H1 (cell line): ENCODE measurements around the gene TNIP1. TPM values are rescaled to one million over a fixed set of nuclear protein-coding genes. Genes with fewer than 3 reads are reported as not detected.

Experiments
- CTCF ChIA-PET: fragments of 300-600 bp; sonication (Branson Sonifier 250); formaldehyde crosslinking; loops from one replicate; lab custom pipeline; 2021; ENCODE audit not compliant: partially characterized antibody; lab: Charles Lee
- POLR2A ChIA-PET: fragments of 300-600 bp; sonication (Branson Sonifier 250); formaldehyde crosslinking; loops from one replicate; lab custom pipeline; 2021; ENCODE audit warnings: inconsistent platforms; ENCODE audit not compliant: partially characterized antibody; lab: Charles Lee
- DNase-seq, 2 experiments: peaks; one replicate each; pipeline versions ENCODE4 v3.0.0 to v3.0.0-alpha.2; 2010 to 2022; ENCODE audit warnings: low spot score in 2 of 2, low read depth in 1 of 2, mixed read lengths in 1 of 2
- FAIRE-seq: peaks from 2 replicates; lab custom pipeline; 2011; peaks lifted over from hg19 to GRCh38; lab: Jason Lieb, UNC
- H2AFZ ChIP-seq: 2 replicates; pipeline ENCODE4 v1.8.1; 2012; ENCODE audit warnings: low read length, inconsistent platforms
- H2AK5ac ChIP-seq: 2 replicates; pipeline ENCODE4 v1.6.1; 2013; ENCODE audit warnings: low read depth, low read length
- H2BK120ac ChIP-seq: replicated peaks from 2 replicates; pipeline ENCODE3; 2013; ENCODE audit warnings: low read depth, low read length, inconsistent platforms
- H2BK12ac ChIP-seq: 2 replicates; pipeline ENCODE4 v1.6.1; 2013; ENCODE audit warnings: low read depth, low read length
- H2BK15ac ChIP-seq: 2 replicates; pipeline ENCODE4 v1.6.1; 2013; ENCODE audit warnings: low read length
- H2BK20ac ChIP-seq: 2 replicates; pipeline ENCODE4 v1.6.1; 2013; ENCODE audit warnings: low read length
- H2BK5ac ChIP-seq: 2 replicates; pipeline ENCODE4 v1.6.1; 2013; ENCODE audit warnings: low read depth, low read length
- H3K14ac ChIP-seq: 2 replicates; pipeline ENCODE4 v1.6.1; 2013; ENCODE audit warnings: inconsistent platforms; ENCODE audit not compliant: insufficient read length
- H3K18ac ChIP-seq: 2 replicates; pipeline ENCODE4 v1.6.1; 2013; ENCODE audit warnings: low read length; ENCODE audit errors: extremely low read depth
- H3K23ac ChIP-seq: 2 replicates; pipeline ENCODE4 v1.6.1; 2013; ENCODE audit warnings: inconsistent platforms; ENCODE audit not compliant: insufficient read length
- H3K23me2 ChIP-seq: 2 replicates; pipeline ENCODE4 v1.6.1; 2013; ENCODE audit warnings: low read depth, low read length
- H3K27ac ChIP-seq: 2 replicates; pipeline ENCODE4 v1.6.1; 2011; ENCODE audit warnings: low read depth, low read length, inconsistent platforms
- H3K27me3 ChIP-seq, 4 experiments: replicated peaks in 1 of 4; 1 replicate in 1 of 4; 2 replicates in 3 of 4; pipeline versions ENCODE4 v1.6.1 to v1.8.1; 2011 to 2013; ENCODE audit warnings: low read length in 3 of 4, mild to moderate bottlenecking in 3 of 4, inconsistent platforms in 2 of 4, mixed read lengths in 2 of 4, moderate library complexity in 1 of 4; ENCODE audit not compliant: control insufficient read depth in 3 of 4, insufficient read depth in 3 of 4; ENCODE audit errors: extremely low read depth in 1 of 4
- H3K36me3 ChIP-seq, 4 experiments: 2 replicates each; pipeline versions ENCODE4 v1.6.1 to v1.8.1; 2011 to 2013; ENCODE audit warnings: mild to moderate bottlenecking in 4 of 4, low read length in 3 of 4, moderate library complexity in 2 of 4, control low read depth in 1 of 4, inconsistent platforms in 1 of 4; ENCODE audit not compliant: insufficient read depth in 4 of 4, control insufficient read depth in 2 of 4
- H3K4ac ChIP-seq: replicated peaks from 2 replicates; pipeline ENCODE3; 2013; ENCODE audit warnings: low read length, low read depth, mixed read lengths, inconsistent platforms; ENCODE audit not compliant: insufficient read length
- H3K4me1 ChIP-seq, 4 experiments: replicated peaks in 1 of 4; 1 replicate in 1 of 4; 2 replicates in 3 of 4; pipeline versions ENCODE4 v1.6.1 to v1.8.1; 2011 to 2013; ENCODE audit warnings: low read length in 3 of 4, inconsistent platforms in 2 of 4, mixed read lengths in 1 of 4; ENCODE audit not compliant: insufficient read depth in 4 of 4, control insufficient read depth in 3 of 4
- H3K4me2 ChIP-seq, 2 experiments: 2 replicates each; pipeline versions ENCODE4 v1.6.1 to v1.8.1; 2011 to 2013; ENCODE audit warnings: low read depth in 2 of 2, low read length in 2 of 2, control low read depth in 1 of 2, inconsistent platforms in 1 of 2, mild to moderate bottlenecking in 1 of 2; ENCODE audit not compliant: insufficient read depth in 1 of 2
- H3K4me3 ChIP-seq, 4 experiments: fragments of 200-600, 300-600 bp in 1 of 4; sonication (generic), shearing (Covaris generic), sonication (Bioruptor Twin) in 1 of 4; 2 replicates each; pipeline versions ENCODE4 v1.5.1 to v1.8.1; 2011 to 2016; ENCODE audit warnings: low read length in 4 of 4, low read depth in 3 of 4, control low read depth in 2 of 4, inconsistent platforms in 2 of 4, mild to moderate bottlenecking in 2 of 4, mixed read lengths in 1 of 4, moderate library complexity in 1 of 4; ENCODE audit not compliant: insufficient read depth in 2 of 4; ENCODE audit errors: extremely low read depth in 1 of 4
- H3K56ac ChIP-seq: replicated peaks from 2 replicates; pipeline ENCODE3; 2013; ENCODE audit warnings: low read depth, mild to moderate bottlenecking, mixed read lengths, low read length, inconsistent platforms; ENCODE audit not compliant: insufficient read length
- H3K79me1 ChIP-seq: 2 replicates; pipeline ENCODE4 v1.6.1; 2013; ENCODE audit warnings: low read depth, low read length, control low read depth
- H3K79me2 ChIP-seq, 2 experiments: 2 replicates each; pipeline versions ENCODE4 v1.6.1 to v1.8.1; 2012 to 2013; ENCODE audit warnings: low read length in 2 of 2, mild to moderate bottlenecking in 2 of 2, inconsistent platforms in 1 of 2; ENCODE audit not compliant: insufficient read depth in 2 of 2, control insufficient read depth in 1 of 2
- H3K9ac ChIP-seq, 4 experiments: replicated peaks in 1 of 4; 1 replicate in 1 of 4; 2 replicates in 3 of 4; pipeline versions ENCODE4 v1.6.1 to v1.8.1; 2011 to 2013; ENCODE audit warnings: low read depth in 3 of 4, low read length in 3 of 4, control low read depth in 2 of 4, mild to moderate bottlenecking in 2 of 4, moderate library complexity in 2 of 4, inconsistent platforms in 1 of 4; ENCODE audit errors: extremely low read depth in 1 of 4
- H3K9me3 ChIP-seq, 2 experiments: 2 replicates each; pipeline versions ENCODE4 v1.6.1 to v1.8.1; 2012 to 2013; ENCODE audit warnings: mild to moderate bottlenecking in 2 of 2, moderate library complexity in 2 of 2, control low read depth in 1 of 2, inconsistent platforms in 1 of 2, low read depth in 1 of 2, low read length in 1 of 2, mixed read lengths in 1 of 2; ENCODE audit not compliant: insufficient read depth in 2 of 2
- H4K20me1 ChIP-seq, 2 experiments: replicated peaks in 1 of 2; 2 replicates each; pipeline versions ENCODE3 to v1.8.1; 2011 to 2013; ENCODE audit warnings: inconsistent platforms in 2 of 2, low read length in 2 of 2, mild to moderate bottlenecking in 1 of 2; ENCODE audit not compliant: insufficient read depth in 2 of 2, control insufficient read depth in 1 of 2
- H4K5ac ChIP-seq: 2 replicates; pipeline ENCODE4 v1.6.1; 2013; ENCODE audit warnings: low read length, low read depth, mixed read lengths, inconsistent platforms; ENCODE audit not compliant: insufficient read length
- H4K8ac ChIP-seq: 2 replicates; pipeline ENCODE4 v1.8.0; 2013; ENCODE audit warnings: mild to moderate bottlenecking, moderate library complexity, low read length, inconsistent platforms; ENCODE audit not compliant: insufficient read depth; ENCODE audit errors: extremely low read depth
- H4K91ac ChIP-seq: replicated peaks from 2 replicates; pipeline ENCODE3; 2013; ENCODE audit warnings: low read length, mixed read lengths, inconsistent platforms; ENCODE audit not compliant: insufficient read length
- CEBPB ChIP-seq: IDR thresholded peaks from 2 replicates; pipeline ENCODE4 v1.6.1; 2012; ENCODE audit warnings: low read depth, low read length
- JUND ChIP-seq: IDR thresholded peaks from 2 replicates; pipeline ENCODE4 v1.6.1; 2011; ENCODE audit warnings: mild to moderate bottlenecking, improper control_type of control experiment, low read length
- SIRT6 ChIP-seq: IDR thresholded peaks from one replicate; pipeline ENCODE4 v1.7.1; 2012; ENCODE audit warnings: low read length, inconsistent platforms
- SUZ12 ChIP-seq: fragments of 200-600 bp; sonication (generic); IDR thresholded peaks from 2 replicates; pipeline ENCODE4 v1.6.1; 2012; ENCODE audit warnings: mild to moderate bottlenecking, inconsistent platforms, low read length, moderate library complexity, mixed read lengths
- YY1 ChIP-seq: IDR thresholded peaks from 2 replicates; pipeline ENCODE4 v1.6.1; 2011; ENCODE audit warnings: low read depth, mild to moderate bottlenecking, low read length
- WGBS, 2 experiments: shearing (Covaris generic) in 1 of 2; methylation state at CpG; one replicate each; pipeline versions ENCODE4 v1.1.6 to v1.1.7; 2013 to 2015; ENCODE audit warnings: low lambda C conversion rate in 2 of 2, mixed read lengths in 2 of 2, inconsistent platforms in 1 of 2, low coverage in 1 of 2, missing lambda C conversion rate in 1 of 2; ENCODE audit not compliant: insufficient replicate concordance in 2 of 2, insufficient coverage in 1 of 2, insufficient read length in 1 of 2; ENCODE audit errors: extremely low coverage in 1 of 2, missing lambda C conversion rate in 1 of 2; 5-methylcytosine and 5-hydroxymethylcytosine counted together
- polyA plus RNA-seq, 7 experiments: library from polyadenylated mRNA; depleted of rRNA in 3 of 7; stranded (reverse) in 5 of 7; unstranded in 2 of 7; fragments of >200 nt in 5 of 7; fragments of 200-250 nt in 2 of 7; gene quantifications; 1 replicate in 5 of 7; 2 replicates in 1 of 7; 4 replicates in 1 of 7; pipeline versions ENCODE4 v1.2.1 to v1.2.3, GENCODE V29; 2011 to 2013; ENCODE audit warnings: missing spikeins in 2 of 7, mixed read lengths in 2 of 7
- total RNA-seq: library from RNA; stranded (reverse); fragmentation: NEBNext Ultra II Directional; extraction: Animal tissue kit (Norgen Biotek cat#: 25700); gene quantifications from 2 replicates; pipeline ENCODE4 v1.2.1, GENCODE V29; 2021

The TNIP1 gene
- total and polyA plus RNA-seq, 2 of the 8 experiments (the other 6 are each of a cell fraction or from before 2014, with no cell fraction given), result 14.2 to 31.9 TPM

DNA sequence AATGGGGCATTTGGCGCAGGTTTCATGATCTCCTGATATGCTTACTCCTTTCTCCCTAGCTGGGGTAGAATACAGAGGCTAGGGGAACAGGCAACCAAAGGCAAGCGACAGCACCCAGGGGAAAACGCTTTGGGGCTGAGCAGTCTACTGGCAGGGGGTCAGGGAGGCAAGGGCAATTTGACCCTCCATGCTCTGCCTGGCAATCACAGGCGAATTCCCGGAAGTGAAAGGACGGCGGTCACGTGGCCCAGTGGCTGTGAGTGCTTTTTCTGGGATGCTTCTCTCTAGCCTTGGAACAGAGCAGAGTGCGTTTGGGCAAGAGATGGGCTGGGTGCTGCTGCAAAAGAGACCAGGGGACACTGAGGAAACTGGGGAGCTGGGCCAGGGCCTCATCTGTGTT lies 54.7 kb downstream of the TNIP1 start:
- H3K4ac ChIP-seq, result no peak overlapping the region
- no peak overlapping the region for H4K5ac ChIP-seq
- H3K14ac ChIP-seq, result no peak overlapping the region
- H3K56ac ChIP-seq, result no peak overlapping the region
- TF ChIP-seq JUND (no peak), CEBPB (no peak), SIRT6 (no peak), YY1 (no peak), SUZ12 (no peak)
- no peaks in the 10 kb centered on the region for H3K79me2 ChIP-seq
- ChIA-PET CTCF (interaction anchor here (0.8 to 5.2 kb wide), 6 partner anchors 10 to 140 kb away, joined by 3 to 25 read pairs (median 4); no protein-coding TSS in a partner anchor), POLR2A (interaction anchor here (1.7 kb wide), 1 partner anchor 13 kb away, joined by 5 read pairs; no protein-coding TSS in a partner anchor)
- no peak overlapping the region for H3K18ac ChIP-seq
- H3K27ac ChIP-seq, result no peak overlapping the region
- FAIRE-seq (no peak), DNase-seq (no peak)
- no peak overlapping the region for H2BK120ac ChIP-seq
- H3K4me1 ChIP-seq, result peaks cover 0 to under 1% (median 0%) of the 10 kb centered on the region in 4 experiments; a peak in 1 of 7 replicates
- no peak overlapping the region for H3K9ac ChIP-seq
- H3K36me3 ChIP-seq, result peaks cover 0 to 3% (median under 1%) of the 10 kb centered on the region in 4 experiments; a peak in 3 of 8 replicates
- peaks cover 0 to 3% of the 10 kb centered on the region in 2 experiments for H4K20me1 ChIP-seq
- no peak overlapping the region for H2BK15ac ChIP-seq
- no peaks in the 10 kb centered on the region; the same call in 1 of the 2 replicates for H3K79me1 ChIP-seq
- no peak overlapping the region for H2BK20ac ChIP-seq
- no peak overlapping the region for H2AK5ac ChIP-seq
- no peak overlapping the region for H3K4me2 ChIP-seq
- no peak overlapping the region for H2BK12ac ChIP-seq
- H4K91ac ChIP-seq, result no peak overlapping the region
- H3K23me2 ChIP-seq, result peaks cover under 1% of the 10 kb centered on the region; the same call in 1 of the 2 replicates
- H3K4me3 ChIP-seq, result no peak overlapping the region
- H2AFZ ChIP-seq, result no peak overlapping the region
- peaks cover 0 to 2% (median 1%) of the 10 kb centered on the region in 4 experiments; a peak in 6 of 7 replicates for H3K27me3 ChIP-seq
- H3K9me3 ChIP-seq, result no peaks in the 10 kb centered on the region
- no peak overlapping the region for H3K23ac ChIP-seq
- no peak overlapping the region for H2BK5ac ChIP-seq
- WGBS, 2 experiments, result 90% methylated on average over 9 of the region's 9 CpGs; no CpG with 5 or more reads in 1 of the 2 experiments
- no peak overlapping the region for H4K8ac ChIP-seq
